SJSA1 (cell line): ENCODE results near the gene ADGB. TPM values are rescaled to one million over a fixed set of nuclear protein-coding genes. Genes with fewer than 3 reads are reported as not detected.

Experiments
- DNase-seq, 2 experiments: peaks; one replicate each; pipeline ENCODE4 v3.0.0-alpha.2; 2015 to 2020; ENCODE audit warnings: low spot score in 2 of 2, low read depth in 1 of 2
- H3K27ac ChIP-seq: fragments of 250-450 bp; sonication (Bioruptor Pico); 2 replicates; pipeline ENCODE4 v1.5.1; 2020; ENCODE audit warnings: mild to moderate bottlenecking, moderate library complexity
- H3K27me3 ChIP-seq: fragments of 250-450 bp; sonication (Bioruptor Pico); replicated peaks from 2 replicates; pipeline ENCODE4 v1.5.1; 2020; ENCODE audit warnings: mild to moderate bottlenecking, moderate library complexity
- H3K36me3 ChIP-seq: fragments of 250-450 bp; sonication (Bioruptor Pico); 2 replicates; pipeline ENCODE4 v1.5.1; 2020; ENCODE audit warnings: mild to moderate bottlenecking
- H3K4me1 ChIP-seq: fragments of 250-450 bp; sonication (Bioruptor Pico); replicated peaks from 2 replicates; pipeline ENCODE4 v1.6.1; 2021; ENCODE audit warnings: mild to moderate bottlenecking
- H3K4me3 ChIP-seq: fragments of 250-450 bp; sonication (Bioruptor Pico); 2 replicates; pipeline ENCODE4 v1.5.1; 2020; ENCODE audit warnings: mild to moderate bottlenecking
- H3K9me3 ChIP-seq: fragments of 250-450 bp; sonication (Bioruptor Pico); replicated peaks from 2 replicates; pipeline ENCODE4 v1.5.1; 2020; ENCODE audit warnings: mild to moderate bottlenecking
- total RNA-seq: library from RNA; depleted of rRNA; stranded (reverse); fragments of >200 nt; shearing (Covaris generic); gene quantifications from 2 replicates; pipeline ENCODE4 v1.2.3, GENCODE V29; 2014

The ADGB gene
- total RNA-seq, 1 experiment from 2014 or later = not detected

- DNase-seq = no peak
- Histone ChIP-seq H3K4me1 (no peaks in the 10 kb centered on the region), H3K4me3 (no peak overlapping the region), H3K9me3 (no peaks in the 10 kb centered on the region), H3K27ac (no peak overlapping the region), H3K27me3 (no peaks in the 10 kb centered on the region; the same call in 1 of the 2 replicates), H3K36me3 (no peaks in the 10 kb centered on the region)
Observed at GRCh38 chr6:146592451-146592850, 6.3 kb upstream of the ADGB start.

DNA sequence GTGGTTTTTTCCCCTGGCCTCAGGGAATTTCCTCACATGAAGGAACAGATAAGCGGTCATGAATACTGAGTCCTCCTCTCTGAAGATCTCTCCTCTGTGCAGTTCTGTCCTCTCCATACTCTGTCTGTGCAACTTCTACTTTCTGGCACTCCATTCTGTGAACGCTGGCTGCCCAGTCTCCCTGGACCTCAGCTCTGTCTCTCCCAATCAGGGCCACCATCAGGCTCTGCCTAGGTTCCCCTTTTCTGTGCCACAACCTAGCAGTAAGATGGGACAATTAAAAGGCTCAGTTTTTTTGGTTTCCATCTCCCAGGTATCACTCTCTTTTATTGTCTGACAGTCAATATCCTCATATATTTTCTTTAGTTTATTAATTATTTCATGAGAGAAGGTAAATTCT is 4.8 kb upstream of the ADGB start:
- no peak for DNase-seq
- no peaks in the 10 kb centered on the region for H3K36me3 ChIP-seq

GRCh38 chr6:146594495-146594894 is 4.3 kb upstream of the ADGB start:
- peaks cover 2% of the 10 kb centered on the region; the same call in 1 of the 2 replicates for H3K4me1 ChIP-seq
- H3K36me3 ChIP-seq = no peaks in the 10 kb centered on the region
- no peaks in the 10 kb centered on the region for H3K9me3 ChIP-seq
- H3K4me3 ChIP-seq = no peak overlapping the region
- no peaks in the 10 kb centered on the region; the same call in 1 of the 2 replicates for H3K27me3 ChIP-seq
- H3K27ac ChIP-seq = no peak overlapping the region
- no peak for DNase-seq

More for the DNA sequence above, 4.8 kb upstream of the ADGB start:
- Histone ChIP-seq H3K27ac (no peak overlapping the region), H3K4me1 (peaks cover 2% of the 10 kb centered on the region; the same call in 1 of the 2 replicates), H3K27me3 (no peaks in the 10 kb centered on the region; the same call in 1 of the 2 replicates), H3K4me3 (no peak overlapping the region), H3K9me3 (no peaks in the 10 kb centered on the region)

DNA sequence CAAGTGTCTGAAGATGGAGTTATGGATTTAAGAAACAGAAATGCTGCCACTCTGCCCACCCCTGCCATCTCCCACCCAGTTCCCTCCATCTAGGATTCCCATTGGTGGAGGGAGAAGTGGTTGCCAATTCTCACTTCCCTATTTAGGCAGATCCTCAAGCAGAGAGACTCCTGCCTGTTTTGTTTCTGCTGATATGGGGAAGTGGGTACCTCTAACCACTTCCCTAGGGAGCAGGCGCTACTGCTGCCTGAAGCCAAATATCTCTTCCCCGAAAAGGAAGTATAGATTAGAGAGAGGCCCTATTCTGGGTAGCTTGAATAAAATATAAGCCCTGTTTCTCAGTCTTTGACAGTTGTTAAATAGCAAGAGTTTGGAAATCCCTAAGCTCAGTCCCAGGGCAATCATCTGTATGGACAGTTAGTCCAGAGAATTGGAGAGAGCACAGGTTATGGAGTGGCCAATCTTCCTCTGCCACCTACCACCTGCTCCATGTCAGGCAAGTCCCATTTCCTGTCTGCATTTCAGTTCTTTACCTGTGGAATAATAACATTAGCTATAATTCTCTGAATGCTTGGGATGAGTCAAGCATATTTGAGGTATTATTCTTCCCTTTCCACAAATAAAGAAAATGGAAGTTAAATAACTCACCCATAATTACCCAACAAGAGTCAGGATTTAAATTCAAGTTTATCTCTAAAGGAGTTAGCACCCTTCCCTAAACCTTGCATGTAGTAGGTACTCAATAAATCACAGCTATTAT is 2.6 kb upstream of the ADGB start:
- H3K36me3 ChIP-seq = no peaks in the 10 kb centered on the region
- no peak for DNase-seq
- peaks cover 2% of the 10 kb centered on the region; the same call in 1 of the 2 replicates for H3K4me1 ChIP-seq
- no peaks in the 10 kb centered on the region; the same call in 1 of the 2 replicates for H3K27me3 ChIP-seq
- no peaks in the 10 kb centered on the region for H3K9me3 ChIP-seq
- no peak overlapping the region for H3K4me3 ChIP-seq
- no peak overlapping the region for H3K27ac ChIP-seq

DNA sequence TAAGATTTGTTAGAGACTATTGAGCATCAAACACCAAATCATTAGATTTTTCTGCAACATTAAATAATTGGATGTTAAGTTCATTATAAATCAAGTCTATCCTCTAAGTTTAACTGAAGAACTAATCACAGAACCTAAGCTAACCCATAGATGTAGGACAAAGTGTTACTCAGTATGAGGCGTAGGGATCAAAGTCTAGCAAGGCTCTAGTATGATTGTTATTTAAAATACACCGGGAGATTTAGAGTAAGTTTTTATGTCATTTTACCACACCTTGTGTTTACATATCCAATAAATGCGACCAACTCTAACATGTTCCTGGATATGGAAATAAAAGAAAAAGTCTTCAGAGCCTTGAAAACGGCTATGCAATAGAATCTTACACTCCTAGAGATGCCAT is 2.6 kb downstream of the ADGB start:
- no peaks in the 10 kb centered on the region for H3K9me3 ChIP-seq
- no peak for DNase-seq
- no peak overlapping the region for H3K27ac ChIP-seq
- no peak overlapping the region for H3K4me3 ChIP-seq
- H3K36me3 ChIP-seq = no peaks in the 10 kb centered on the region
- peaks cover 2% of the 10 kb centered on the region; the same call in 1 of the 2 replicates for H3K4me1 ChIP-seq
- peaks cover 13% of the 10 kb centered on the region for H3K27me3 ChIP-seq

DNA sequence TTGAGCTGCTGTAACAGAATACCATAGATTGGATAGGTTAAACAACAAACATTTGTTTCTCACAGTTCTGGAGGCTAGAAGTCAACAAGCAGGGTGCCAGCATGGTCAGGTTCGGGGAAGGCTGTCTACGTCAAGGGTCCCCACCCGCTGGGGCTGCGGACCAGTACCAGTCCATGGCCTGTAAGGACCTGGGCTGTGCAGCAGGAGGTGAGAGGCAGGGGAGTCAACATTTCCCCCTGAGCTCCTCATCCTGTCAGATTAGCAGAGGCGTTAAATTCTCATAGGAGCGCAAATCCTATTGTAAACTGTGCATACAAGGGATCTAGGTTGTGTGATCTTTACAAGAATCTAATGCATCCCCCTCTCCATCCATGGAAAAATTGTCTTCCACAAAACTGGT is 3.8 kb downstream of the ADGB start:
- Histone ChIP-seq H3K27me3 (peaks cover 13% of the 10 kb centered on the region), H3K36me3 (no peaks in the 10 kb centered on the region), H3K9me3 (no peaks in the 10 kb centered on the region), H3K27ac (no peak overlapping the region), H3K4me3 (no peak overlapping the region), H3K4me1 (peaks cover 2% of the 10 kb centered on the region; the same call in 1 of the 2 replicates)
- DNase-seq = no peak

GRCh38 chr6:146613947-146614346 is 15.2 kb downstream of the ADGB start:
- no peak overlapping the region for H3K4me3 ChIP-seq
- H3K36me3 ChIP-seq = no peaks in the 10 kb centered on the region
- no peak for DNase-seq
- H3K27me3 ChIP-seq = no peaks in the 10 kb centered on the region; the same call in 1 of the 2 replicates
- no peaks in the 10 kb centered on the region for H3K9me3 ChIP-seq
- no peak overlapping the region for H3K27ac ChIP-seq
- H3K4me1 ChIP-seq = no peaks in the 10 kb centered on the region

GRCh38 chr6:146620655-146621054 is 21.9 kb downstream of the ADGB start:
- Histone ChIP-seq H3K4me3 (no peak overlapping the region), H3K36me3 (no peaks in the 10 kb centered on the region), H3K27me3 (no peaks in the 10 kb centered on the region), H3K27ac (no peak overlapping the region), H3K9me3 (no peaks in the 10 kb centered on the region), H3K4me1 (no peaks in the 10 kb centered on the region)
- no peak for DNase-seq

- H3K4me1 ChIP-seq = no peaks in the 10 kb centered on the region
- no peak for DNase-seq
- no peaks in the 10 kb centered on the region for H3K36me3 ChIP-seq
- H3K9me3 ChIP-seq = no peaks in the 10 kb centered on the region
- no peak overlapping the region for H3K27ac ChIP-seq
- no peaks in the 10 kb centered on the region for H3K27me3 ChIP-seq
- H3K4me3 ChIP-seq = no peak overlapping the region
Observed at GRCh38 chr6:146628350-146628749, 29.6 kb downstream of the ADGB start.

DNA sequence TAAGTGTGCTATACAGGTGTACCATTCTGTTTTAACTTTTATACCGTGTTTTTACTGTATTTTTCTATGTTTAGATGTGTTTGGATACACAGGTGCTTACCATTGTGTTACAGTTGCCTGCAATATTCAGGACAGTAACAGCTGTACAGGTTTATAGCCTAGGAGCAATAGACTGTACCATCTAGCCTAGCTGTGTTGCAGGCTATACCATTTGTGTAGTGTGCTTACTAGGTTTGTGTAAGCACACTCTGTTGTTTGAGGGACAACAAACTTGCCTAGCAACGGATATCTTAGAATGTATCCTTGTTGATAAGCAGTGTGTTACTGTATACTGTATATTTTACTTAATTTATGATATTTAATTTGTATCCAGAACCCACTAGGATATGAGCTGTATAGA is 35.2 kb downstream of the ADGB start:
- no peaks in the 10 kb centered on the region for H3K4me1 ChIP-seq
- H3K4me3 ChIP-seq = no peak overlapping the region
- H3K27ac ChIP-seq = no peak overlapping the region
- DNase-seq = no peak
- no peaks in the 10 kb centered on the region for H3K27me3 ChIP-seq
- H3K9me3 ChIP-seq = no peaks in the 10 kb centered on the region
- no peaks in the 10 kb centered on the region for H3K36me3 ChIP-seq

GRCh38 chr6:146635165-146635564 is 36.4 kb downstream of the ADGB start:
- Histone ChIP-seq H3K27me3 (no peaks in the 10 kb centered on the region), H3K27ac (no peak overlapping the region), H3K9me3 (no peaks in the 10 kb centered on the region), H3K4me1 (no peaks in the 10 kb centered on the region), H3K36me3 (no peaks in the 10 kb centered on the region), H3K4me3 (no peak overlapping the region)
- DNase-seq = no peak

DNA sequence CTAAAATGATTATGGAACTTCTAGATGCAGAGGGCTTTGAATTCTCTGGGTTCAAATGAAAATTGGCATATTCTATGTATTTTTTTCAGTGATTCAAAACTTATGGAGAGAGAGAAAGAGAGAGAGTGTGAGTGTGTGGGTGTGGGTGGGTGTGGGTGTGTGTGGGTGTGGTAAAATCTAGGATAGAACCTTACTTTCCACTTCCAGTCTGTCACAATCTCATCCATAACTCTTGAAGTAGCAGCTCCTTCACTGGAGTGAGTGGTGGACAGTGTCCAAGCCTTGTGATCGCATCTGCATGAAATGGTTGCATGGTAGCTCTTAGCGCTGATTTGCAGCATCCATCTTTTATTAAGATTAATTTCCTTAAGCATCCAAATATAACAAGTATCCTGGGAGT is 37.7 kb downstream of the ADGB start:
- no peak overlapping the region for H3K27ac ChIP-seq
- H3K9me3 ChIP-seq = no peaks in the 10 kb centered on the region
- no peaks in the 10 kb centered on the region for H3K27me3 ChIP-seq
- H3K36me3 ChIP-seq = no peaks in the 10 kb centered on the region
- no peak for DNase-seq
- no peak overlapping the region for H3K4me3 ChIP-seq
- H3K4me1 ChIP-seq = no peaks in the 10 kb centered on the region

DNA sequence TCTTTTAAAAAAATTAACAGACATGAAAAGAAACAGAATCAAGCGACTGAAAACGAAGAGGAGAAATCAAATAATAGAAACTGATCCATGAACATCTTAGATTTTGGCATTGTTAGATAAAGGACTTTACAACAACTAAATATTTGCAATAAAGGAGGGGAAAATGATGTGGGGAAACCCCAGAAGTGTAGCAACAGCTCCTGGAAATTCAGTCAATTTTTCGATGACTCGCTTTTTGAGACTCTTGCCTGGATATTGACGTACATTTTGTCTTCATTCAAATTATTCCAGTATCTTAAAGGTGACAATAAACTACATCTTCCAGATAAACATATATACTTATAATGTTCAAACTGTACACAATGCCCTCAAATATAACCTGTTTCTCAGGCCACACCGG is 44.1 kb downstream of the ADGB start:
- DNase-seq = no peak
- H3K9me3 ChIP-seq = no peaks in the 10 kb centered on the region
- no peaks in the 10 kb centered on the region for H3K4me1 ChIP-seq
- H3K27me3 ChIP-seq = no peaks in the 10 kb centered on the region
- no peak overlapping the region for H3K4me3 ChIP-seq
- no peaks in the 10 kb centered on the region for H3K36me3 ChIP-seq
- H3K27ac ChIP-seq = no peak overlapping the region

DNA sequence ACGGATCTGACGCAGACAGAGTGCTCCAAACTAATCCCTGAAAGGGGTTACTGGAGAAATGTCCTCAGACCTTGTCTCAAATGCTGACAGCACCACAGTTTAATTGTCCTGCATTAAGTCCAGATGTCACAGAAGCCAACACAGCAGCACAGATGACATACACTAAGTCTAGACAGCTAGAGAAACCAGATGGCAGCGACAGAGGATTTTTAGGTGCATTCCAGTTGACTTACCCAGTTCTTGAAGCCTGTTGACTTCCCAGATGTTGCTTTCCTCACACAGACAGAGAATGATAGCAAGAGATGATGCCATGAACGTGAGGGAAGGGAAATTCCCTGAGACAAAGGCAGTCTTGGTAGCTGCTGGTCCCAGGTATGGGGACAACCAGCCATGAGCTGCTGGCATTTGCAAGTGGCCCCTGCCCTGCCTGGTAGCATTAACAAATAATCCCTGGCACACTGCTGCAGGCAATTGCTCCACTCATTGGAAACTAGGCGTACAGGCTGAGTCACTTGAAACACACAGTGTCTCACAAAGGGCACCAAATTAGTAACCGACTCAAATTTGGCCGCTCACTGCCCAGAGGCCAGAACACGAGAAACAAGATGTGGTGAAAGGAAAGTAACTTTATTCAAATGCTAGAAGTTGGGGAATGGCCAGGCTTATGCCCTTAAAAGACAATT is 52.2 kb downstream of the ADGB start:
- H3K27me3 ChIP-seq = no peaks in the 10 kb centered on the region
- no peaks in the 10 kb centered on the region for H3K4me1 ChIP-seq
- no peak overlapping the region for H3K4me3 ChIP-seq
- H3K27ac ChIP-seq = no peak overlapping the region
- no peaks in the 10 kb centered on the region for H3K9me3 ChIP-seq
- no peaks in the 10 kb centered on the region for H3K36me3 ChIP-seq
- no peak for DNase-seq
